H1 (cell line): ENCODE results near the gene RERE. TPM values are rescaled to one million over a fixed set of nuclear protein-coding genes. Genes with fewer than 3 reads are reported as not detected.

ENCODE experiments used
- CTCF ChIA-PET: fragments of 300-600 bp; sonication (Branson Sonifier 250); formaldehyde crosslinking; loops from one replicate; lab custom pipeline; 2021; ENCODE audit not compliant: partially characterized antibody; lab: Charles Lee
- POLR2A ChIA-PET: fragments of 300-600 bp; sonication (Branson Sonifier 250); formaldehyde crosslinking; loops from one replicate; lab custom pipeline; 2021; ENCODE audit warnings: inconsistent platforms; ENCODE audit not compliant: partially characterized antibody; lab: Charles Lee
- DNase-seq, 2 experiments: peaks; one replicate each; pipeline versions ENCODE4 v3.0.0 to v3.0.0-alpha.2; 2010 to 2022; ENCODE audit warnings: low spot score in 2 of 2, low read depth in 1 of 2, mixed read lengths in 1 of 2
- FAIRE-seq: peaks from 2 replicates; lab custom pipeline; 2011; peaks lifted over from hg19 to GRCh38; lab: Jason Lieb, UNC
- H2AFZ ChIP-seq: 2 replicates; pipeline ENCODE4 v1.8.1; 2012; ENCODE audit warnings: low read length, inconsistent platforms
- H2AK5ac ChIP-seq: 2 replicates; pipeline ENCODE4 v1.6.1; 2013; ENCODE audit warnings: low read depth, low read length
- H2BK120ac ChIP-seq: replicated peaks from 2 replicates; pipeline ENCODE3; 2013; ENCODE audit warnings: low read depth, low read length, inconsistent platforms
- H2BK12ac ChIP-seq: 2 replicates; pipeline ENCODE4 v1.6.1; 2013; ENCODE audit warnings: low read depth, low read length
- H2BK15ac ChIP-seq: 2 replicates; pipeline ENCODE4 v1.6.1; 2013; ENCODE audit warnings: low read length
- H2BK20ac ChIP-seq: 2 replicates; pipeline ENCODE4 v1.6.1; 2013; ENCODE audit warnings: low read length
- H2BK5ac ChIP-seq: 2 replicates; pipeline ENCODE4 v1.6.1; 2013; ENCODE audit warnings: low read depth, low read length
- H3K14ac ChIP-seq: 2 replicates; pipeline ENCODE4 v1.6.1; 2013; ENCODE audit warnings: inconsistent platforms; ENCODE audit not compliant: insufficient read length
- H3K18ac ChIP-seq: 2 replicates; pipeline ENCODE4 v1.6.1; 2013; ENCODE audit warnings: low read length; ENCODE audit errors: extremely low read depth
- H3K23ac ChIP-seq: 2 replicates; pipeline ENCODE4 v1.6.1; 2013; ENCODE audit warnings: inconsistent platforms; ENCODE audit not compliant: insufficient read length
- H3K23me2 ChIP-seq: 2 replicates; pipeline ENCODE4 v1.6.1; 2013; ENCODE audit warnings: low read depth, low read length
- H3K27ac ChIP-seq: 2 replicates; pipeline ENCODE4 v1.6.1; 2011; ENCODE audit warnings: low read depth, low read length, inconsistent platforms
- H3K27me3 ChIP-seq, 4 experiments: replicated peaks in 1 of 4; 1 replicate in 1 of 4; 2 replicates in 3 of 4; pipeline versions ENCODE4 v1.6.1 to v1.8.1; 2011 to 2013; ENCODE audit warnings: low read length in 3 of 4, mild to moderate bottlenecking in 3 of 4, inconsistent platforms in 2 of 4, mixed read lengths in 2 of 4, moderate library complexity in 1 of 4; ENCODE audit not compliant: control insufficient read depth in 3 of 4, insufficient read depth in 3 of 4; ENCODE audit errors: extremely low read depth in 1 of 4
- H3K36me3 ChIP-seq, 4 experiments: 2 replicates each; pipeline versions ENCODE4 v1.6.1 to v1.8.1; 2011 to 2013; ENCODE audit warnings: mild to moderate bottlenecking in 4 of 4, low read length in 3 of 4, moderate library complexity in 2 of 4, control low read depth in 1 of 4, inconsistent platforms in 1 of 4; ENCODE audit not compliant: insufficient read depth in 4 of 4, control insufficient read depth in 2 of 4
- H3K4ac ChIP-seq: replicated peaks from 2 replicates; pipeline ENCODE3; 2013; ENCODE audit warnings: low read length, low read depth, mixed read lengths, inconsistent platforms; ENCODE audit not compliant: insufficient read length
- H3K4me1 ChIP-seq, 4 experiments: replicated peaks in 1 of 4; 1 replicate in 1 of 4; 2 replicates in 3 of 4; pipeline versions ENCODE4 v1.6.1 to v1.8.1; 2011 to 2013; ENCODE audit warnings: low read length in 3 of 4, inconsistent platforms in 2 of 4, mixed read lengths in 1 of 4; ENCODE audit not compliant: insufficient read depth in 4 of 4, control insufficient read depth in 3 of 4
- H3K4me2 ChIP-seq, 2 experiments: 2 replicates each; pipeline versions ENCODE4 v1.6.1 to v1.8.1; 2011 to 2013; ENCODE audit warnings: low read depth in 2 of 2, low read length in 2 of 2, control low read depth in 1 of 2, inconsistent platforms in 1 of 2, mild to moderate bottlenecking in 1 of 2; ENCODE audit not compliant: insufficient read depth in 1 of 2
- H3K4me3 ChIP-seq, 4 experiments: fragments of 200-600, 300-600 bp in 1 of 4; sonication (generic), shearing (Covaris generic), sonication (Bioruptor Twin) in 1 of 4; 2 replicates each; pipeline versions ENCODE4 v1.5.1 to v1.8.1; 2011 to 2016; ENCODE audit warnings: low read length in 4 of 4, low read depth in 3 of 4, control low read depth in 2 of 4, inconsistent platforms in 2 of 4, mild to moderate bottlenecking in 2 of 4, mixed read lengths in 1 of 4, moderate library complexity in 1 of 4; ENCODE audit not compliant: insufficient read depth in 2 of 4; ENCODE audit errors: extremely low read depth in 1 of 4
- H3K56ac ChIP-seq: replicated peaks from 2 replicates; pipeline ENCODE3; 2013; ENCODE audit warnings: low read depth, mild to moderate bottlenecking, mixed read lengths, low read length, inconsistent platforms; ENCODE audit not compliant: insufficient read length
- H3K79me1 ChIP-seq: 2 replicates; pipeline ENCODE4 v1.6.1; 2013; ENCODE audit warnings: low read depth, low read length, control low read depth
- H3K79me2 ChIP-seq, 2 experiments: 2 replicates each; pipeline versions ENCODE4 v1.6.1 to v1.8.1; 2012 to 2013; ENCODE audit warnings: low read length in 2 of 2, mild to moderate bottlenecking in 2 of 2, inconsistent platforms in 1 of 2; ENCODE audit not compliant: insufficient read depth in 2 of 2, control insufficient read depth in 1 of 2
- H3K9ac ChIP-seq, 4 experiments: replicated peaks in 1 of 4; 1 replicate in 1 of 4; 2 replicates in 3 of 4; pipeline versions ENCODE4 v1.6.1 to v1.8.1; 2011 to 2013; ENCODE audit warnings: low read depth in 3 of 4, low read length in 3 of 4, control low read depth in 2 of 4, mild to moderate bottlenecking in 2 of 4, moderate library complexity in 2 of 4, inconsistent platforms in 1 of 4; ENCODE audit errors: extremely low read depth in 1 of 4
- H3K9me3 ChIP-seq, 2 experiments: 2 replicates each; pipeline versions ENCODE4 v1.6.1 to v1.8.1; 2012 to 2013; ENCODE audit warnings: mild to moderate bottlenecking in 2 of 2, moderate library complexity in 2 of 2, control low read depth in 1 of 2, inconsistent platforms in 1 of 2, low read depth in 1 of 2, low read length in 1 of 2, mixed read lengths in 1 of 2; ENCODE audit not compliant: insufficient read depth in 2 of 2
- H4K20me1 ChIP-seq, 2 experiments: replicated peaks in 1 of 2; 2 replicates each; pipeline versions ENCODE3 to v1.8.1; 2011 to 2013; ENCODE audit warnings: inconsistent platforms in 2 of 2, low read length in 2 of 2, mild to moderate bottlenecking in 1 of 2; ENCODE audit not compliant: insufficient read depth in 2 of 2, control insufficient read depth in 1 of 2
- H4K5ac ChIP-seq: 2 replicates; pipeline ENCODE4 v1.6.1; 2013; ENCODE audit warnings: low read length, low read depth, mixed read lengths, inconsistent platforms; ENCODE audit not compliant: insufficient read length
- H4K8ac ChIP-seq: 2 replicates; pipeline ENCODE4 v1.8.0; 2013; ENCODE audit warnings: mild to moderate bottlenecking, moderate library complexity, low read length, inconsistent platforms; ENCODE audit not compliant: insufficient read depth; ENCODE audit errors: extremely low read depth
- H4K91ac ChIP-seq: replicated peaks from 2 replicates; pipeline ENCODE3; 2013; ENCODE audit warnings: low read length, mixed read lengths, inconsistent platforms; ENCODE audit not compliant: insufficient read length
- ATF2 ChIP-seq: IDR thresholded peaks from 2 replicates; pipeline ENCODE4 v1.6.1; 2012; ENCODE audit warnings: low read length, inconsistent platforms
- CBX8 ChIP-seq: fragments of 300-800, 300-1000 bp; sonication (generic); IDR thresholded peaks from 2 replicates; pipeline ENCODE4 v1.7.1; 2016; ENCODE audit warnings: low read depth, low read length, borderline replicate concordance
- CEBPB ChIP-seq: IDR thresholded peaks from 2 replicates; pipeline ENCODE4 v1.6.1; 2012; ENCODE audit warnings: low read depth, low read length
- EZH2 ChIP-seq: fragments of 200-600 bp; sonication (generic); IDR thresholded peaks from 2 replicates; pipeline ENCODE4 v1.7.1; 2012; ENCODE audit warnings: low read depth, mild to moderate bottlenecking, moderate library complexity, low read length, inconsistent platforms; ENCODE audit not compliant: severe bottlenecking
- SUZ12 ChIP-seq: fragments of 200-600 bp; sonication (generic); IDR thresholded peaks from 2 replicates; pipeline ENCODE4 v1.6.1; 2012; ENCODE audit warnings: mild to moderate bottlenecking, inconsistent platforms, low read length, moderate library complexity, mixed read lengths
- WGBS, 2 experiments: shearing (Covaris generic) in 1 of 2; methylation state at CpG; one replicate each; pipeline versions ENCODE4 v1.1.6 to v1.1.7; 2013 to 2015; ENCODE audit warnings: low lambda C conversion rate in 2 of 2, mixed read lengths in 2 of 2, inconsistent platforms in 1 of 2, low coverage in 1 of 2, missing lambda C conversion rate in 1 of 2; ENCODE audit not compliant: insufficient replicate concordance in 2 of 2, insufficient coverage in 1 of 2, insufficient read length in 1 of 2; ENCODE audit errors: extremely low coverage in 1 of 2, missing lambda C conversion rate in 1 of 2; 5-methylcytosine and 5-hydroxymethylcytosine counted together
- polyA plus RNA-seq, 7 experiments: library from polyadenylated mRNA; depleted of rRNA in 3 of 7; stranded (reverse) in 5 of 7; unstranded in 2 of 7; fragments of >200 nt in 5 of 7; fragments of 200-250 nt in 2 of 7; gene quantifications; 1 replicate in 5 of 7; 2 replicates in 1 of 7; 4 replicates in 1 of 7; pipeline versions ENCODE4 v1.2.1 to v1.2.3, GENCODE V29; 2011 to 2013; ENCODE audit warnings: missing spikeins in 2 of 7, mixed read lengths in 2 of 7
- total RNA-seq: library from RNA; stranded (reverse); fragmentation: NEBNext Ultra II Directional; extraction: Animal tissue kit (Norgen Biotek cat#: 25700); gene quantifications from 2 replicates; pipeline ENCODE4 v1.2.1, GENCODE V29; 2021

Gene RERE
- total and polyA plus RNA-seq, 2 of the 8 experiments (the other 6 are each of a cell fraction or from before 2014, with no cell fraction given), result 15.3 to 142 TPM

- no peak overlapping the region for H3K56ac ChIP-seq
- no peak overlapping the region for H3K9ac ChIP-seq
- no peak overlapping the region for H3K27ac ChIP-seq
- no peak overlapping the region for H4K8ac ChIP-seq
- H3K79me1 ChIP-seq, result no peaks in the 10 kb centered on the region
- H3K36me3 ChIP-seq, result peaks cover 0 to 4% (median 0%) of the 10 kb centered on the region in 4 experiments; a peak in 2 of 8 replicates
- H3K4ac ChIP-seq, result no peak overlapping the region
- no peak overlapping the region for H2AK5ac ChIP-seq
- CTCF ChIA-PET, result interaction anchor here (1.1 to 6.9 kb wide), 11 partner anchors 10 to 207 kb away, joined by 3 to 71 read pairs (median 13); no protein-coding TSS in a partner anchor
- peaks cover 10 to 11% of the 10 kb centered on the region in 2 experiments for H3K9me3 ChIP-seq
- no peak overlapping the region for H4K5ac ChIP-seq
- H3K4me2 ChIP-seq, result no peak overlapping the region
- POLR2A ChIA-PET, result interaction anchor here (0.5 to 0.6 kb wide), 2 partner anchors 62 to 165 kb away, joined by 3 read pairs; no protein-coding TSS in a partner anchor
- no peak overlapping the region for H2BK12ac ChIP-seq
- H2AFZ ChIP-seq, result no peak overlapping the region
- no peak overlapping the region for H4K91ac ChIP-seq
- no peak for FAIRE-seq
- H2BK20ac ChIP-seq, result no peak overlapping the region
- no peak overlapping the region for H3K4me3 ChIP-seq
- H2BK15ac ChIP-seq, result no peak overlapping the region
- no peaks in the 10 kb centered on the region for H3K27me3 ChIP-seq
- no peaks in the 10 kb centered on the region; the same call in 1 of the 2 replicates for H3K23me2 ChIP-seq
- H3K79me2 ChIP-seq, result peaks cover 0 to 66% of the 10 kb centered on the region in 2 experiments; a peak in 2 of 4 replicates
- H2BK120ac ChIP-seq, result no peak overlapping the region
- peaks cover 0 to 3% of the 10 kb centered on the region in 2 experiments for H4K20me1 ChIP-seq
- peaks cover 0 to 4% (median 2%) of the 10 kb centered on the region in 4 experiments; a peak in 3 of 7 replicates for H3K4me1 ChIP-seq
- no peak for TF ChIP-seq EZH2
- no peak for TF ChIP-seq SUZ12
- no peak for TF ChIP-seq CEBPB
- TF ChIP-seq CBX8, result no peak
- TF ChIP-seq ATF2, result no peak
- no peak overlapping the region for H3K23ac ChIP-seq
- H3K14ac ChIP-seq, result no peak overlapping the region
- no peak for DNase-seq
- no peak overlapping the region for H2BK5ac ChIP-seq
- H3K18ac ChIP-seq, result no peak overlapping the region
- WGBS, 2 experiments, result 89% methylated on average over 3 of the region's 3 CpGs; no CpG with 5 or more reads in 1 of the 2 experiments
Observed at GRCh38 chr1:8728464-8728863, 89.0 kb downstream of the RERE start.
